ENCODE data around the gene MCM3AP. TPM values are rescaled to one million over a fixed set of nuclear protein-coding genes. Genes with fewer than 3 reads are reported as not detected.

The MCM3AP gene
- total RNA-seq (2021; ENCODE audit: unreplicated experiment) (88.4 TPM), Bru-seq, nascent RNA (percentile 83 among the genes with signal in this experiment), BruChase-seq, experiment 1, labeled RNA remaining after a 6-hour chase (percentile 91 among the genes with signal in this experiment), BruChase-seq, experiment 2, labeled RNA remaining after a 2-hour chase (percentile 92 among the genes with signal in this experiment)
- polyA plus RNA-seq (2012): 43.3 and 43.9 TPM in 2 replicates
- long read RNA-seq, full-length matches to known transcripts: 11 of 69 reads
- long read RNA-seq, partial matches to known transcripts: 43 of 69 reads
- long read RNA-seq, other reads (novel, unspliced or antisense): 15 of 69 reads

DNA sequence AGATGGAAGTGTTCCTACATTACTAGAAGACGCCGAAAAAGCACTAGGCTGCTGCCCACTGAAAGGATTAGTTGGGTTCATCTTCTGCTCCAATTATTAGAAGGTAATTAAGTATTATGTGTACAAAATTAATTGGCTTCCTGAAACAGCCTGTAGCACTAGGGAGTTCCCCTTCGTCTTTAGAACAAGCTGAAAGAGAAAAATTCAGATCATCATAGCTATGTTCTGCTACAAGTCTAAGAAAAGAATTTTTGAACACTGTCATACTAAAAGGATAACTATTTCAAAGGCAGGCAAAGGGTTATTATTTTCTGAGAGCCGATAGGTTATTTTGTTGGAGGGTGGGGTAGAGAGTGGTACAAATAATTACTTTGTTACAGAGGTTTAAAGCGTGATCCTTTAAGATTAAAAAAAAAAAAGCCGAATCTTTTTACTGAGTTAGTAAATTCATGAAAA is at the start of gene MCM3AP:
TSS of gene MCM3AP (minus strand) at position 406 of the 456 bp plus-strand sequence. CDS start at position 81, 325 bp downstream.
- no peak for DNase-seq (ENCODE audit: low read depth, low spot score)
- Histone ChIP-seq H3K9me2 (ENCODE audit: insufficient read depth) (no peaks in the 10 kb centered on the region), H2AFZ (ENCODE audit: low read depth, low read length, poor library complexity, severe bottlenecking) (no peak within 1 kb of the TSS), H3K4me1 (ENCODE audit: control insufficient read depth in 1 of 2, insufficient read depth in 2 of 2, low read length in 2 of 2) (peaks cover 11 to 17% of the 10 kb centered on the region in 2 experiments), H3K79me2 (ENCODE audit: insufficient read depth, low read length) (peaks cover 66% of the 10 kb centered on the region), H3K4me3 (replicated peaks in 1 of 2; ENCODE audit: low read depth in 1 of 2, low read length in 2 of 2) (peak within 1 kb of the TSS; percentile 72 to 100), H3K9ac (ENCODE audit: low read length) (peak within 1 kb of the TSS; percentile 94), H4K20me1 (ENCODE audit: insufficient read depth) (no peaks in the 10 kb centered on the region), H3K36me3 (ENCODE audit: control insufficient read depth in 1 of 2, insufficient read depth in 2 of 2, low read length in 2 of 2) (peaks cover 25 to 29% of the 10 kb centered on the region in 2 experiments; a peak in 3 of 4 replicates), H3K9me3 (ENCODE audit: control insufficient read depth in 1 of 2, insufficient read depth in 1 of 2, low read depth in 1 of 2, low read length in 2 of 2) (no peaks in the 10 kb centered on the region), H3K4me2 (ENCODE audit: low read length) (peak within 1 kb of the TSS; percentile 96), H3K27me3 (ENCODE audit: insufficient read depth, low read length) (no peaks in the 10 kb centered on the region), H3K27ac (ENCODE audit: low read depth, low read length) (peak within 1 kb of the TSS; percentile 95)
- no peak for ATAC-seq
- ChIA-PET POLR2A (no interaction called here), RAD21 (ENCODE audit: low non-redundant PET in 1 of 2, low total read pairs in 2 of 2, uncharacterized antibody in 2 of 2, unreplicated experiment in 2 of 2) (interaction anchor here in 1 of 2 experiments (0.5 kb wide), 1 partner anchor 304 kb away, joined by 3 read pairs; no protein-coding TSS in a partner anchor), CTCF (interaction anchor here (1.3 kb wide), 1 partner anchor 312 kb away, joined by 3 read pairs; no protein-coding TSS in a partner anchor)
- BruUV-seq (replicated peaks): TSS peak; percentile 66
- TF ChIP-seq ZNF274 (IDR thresholded peaks at IDR 0.05; ENCODE audit: low read depth, low read length) (no peak), CBX3 (IDR thresholded peaks at IDR 0.05; ENCODE audit: low read depth) (no peak), CEBPB (IDR thresholded peaks at IDR 0.05; ENCODE audit: low read depth) (no peak), ELF1 (IDR thresholded peaks at IDR 0.05; ENCODE audit: borderline replicate concordance, low read depth) (no peak), FOSL1 (IDR thresholded peaks at IDR 0.05; ENCODE audit: low read depth) (no peak), EGR1 (IDR thresholded peaks at IDR 0.05; ENCODE audit: low read depth) (no peak), SP1 (IDR thresholded peaks at IDR 0.05; ENCODE audit: low read depth) (no peak), TCF7L2 (IDR thresholded peaks at IDR 0.05; ENCODE audit: borderline replicate concordance, extremely low read depth, insufficient read depth, insufficient read length) (no peak), ZFX (IDR thresholded peaks at IDR 0.05) (no peak), EZH2 (IDR thresholded peaks at IDR 0.05) (no peak), MAX (IDR thresholded peaks at IDR 0.05) (no peak), SIN3A (IDR thresholded peaks at IDR 0.05; ENCODE audit: low read depth) (no peak)
- TF ChIP-seq, protein P1, sequence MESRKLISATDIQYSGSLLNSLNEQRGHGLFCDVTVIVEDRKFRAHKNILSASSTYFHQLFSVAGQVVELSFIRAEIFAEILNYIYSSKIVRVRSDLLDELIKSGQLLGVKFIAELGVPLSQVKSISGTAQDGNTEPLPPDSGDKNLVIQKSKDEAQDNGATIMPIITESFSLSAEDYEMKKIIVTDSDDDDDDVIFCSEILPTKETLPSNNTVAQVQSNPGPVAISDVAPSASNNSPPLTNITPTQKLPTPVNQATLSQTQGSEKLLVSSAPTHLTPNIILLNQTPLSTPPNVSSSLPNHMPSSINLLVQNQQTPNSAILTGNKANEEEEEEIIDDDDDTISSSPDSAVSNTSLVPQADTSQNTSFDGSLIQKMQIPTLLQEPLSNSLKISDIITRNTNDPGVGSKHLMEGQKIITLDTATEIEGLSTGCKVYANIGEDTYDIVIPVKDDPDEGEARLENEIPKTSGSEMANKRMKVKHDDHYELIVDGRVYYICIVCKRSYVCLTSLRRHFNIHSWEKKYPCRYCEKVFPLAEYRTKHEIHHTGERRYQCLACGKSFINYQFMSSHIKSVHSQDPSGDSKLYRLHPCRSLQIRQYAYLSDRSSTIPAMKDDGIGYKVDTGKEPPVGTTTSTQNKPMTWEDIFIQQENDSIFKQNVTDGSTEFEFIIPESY (IDR thresholded peaks at IDR 0.05; ENCODE audit: extremely low read depth, insufficient replicate concordance, low read length): no peak
- TF ChIP-seq, protein P2, sequence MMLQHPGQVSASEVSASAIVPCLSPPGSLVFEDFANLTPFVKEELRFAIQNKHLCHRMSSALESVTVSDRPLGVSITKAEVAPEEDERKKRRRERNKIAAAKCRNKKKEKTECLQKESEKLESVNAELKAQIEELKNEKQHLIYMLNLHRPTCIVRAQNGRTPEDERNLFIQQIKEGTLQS (IDR thresholded peaks at IDR 0.05): no peak
- intact Hi-C loops (cut with micrococcal nuclease): loop anchor here (10.0 kb wide), 1 partner anchor 140 kb away; no protein-coding TSS in a partner anchor
